ENCODE measurements around the gene SLC19A1.

Gene SLC19A1

DNA sequence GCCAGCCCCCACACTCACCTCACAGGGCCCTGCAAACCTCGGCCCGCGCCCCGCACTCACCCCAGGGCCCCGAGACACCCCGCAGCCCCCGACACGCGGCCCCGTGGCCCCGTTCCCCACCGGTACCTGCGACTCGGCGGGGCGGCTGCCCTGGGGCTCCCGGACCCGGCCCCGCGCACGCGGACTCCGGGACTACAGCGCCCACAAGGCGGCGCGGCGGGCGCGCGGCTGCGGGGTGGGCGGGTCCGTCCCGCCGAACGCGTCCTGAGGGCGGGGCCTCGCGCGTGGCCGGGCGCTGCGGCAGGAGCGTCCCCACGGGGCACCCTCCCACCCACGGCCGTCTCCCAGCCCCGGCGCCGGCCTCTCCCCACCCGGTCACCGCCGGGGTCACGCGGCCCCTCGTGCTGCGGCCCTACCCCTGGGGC, at the start of gene SLC19A1:
Gene SLC19A1 (minus strand): TSS at position 199 of the 425 bp plus-strand sequence. CDS start 4,481 bp downstream, outside the sequence.
- DNase-seq = peak; percentile 96

DNA sequence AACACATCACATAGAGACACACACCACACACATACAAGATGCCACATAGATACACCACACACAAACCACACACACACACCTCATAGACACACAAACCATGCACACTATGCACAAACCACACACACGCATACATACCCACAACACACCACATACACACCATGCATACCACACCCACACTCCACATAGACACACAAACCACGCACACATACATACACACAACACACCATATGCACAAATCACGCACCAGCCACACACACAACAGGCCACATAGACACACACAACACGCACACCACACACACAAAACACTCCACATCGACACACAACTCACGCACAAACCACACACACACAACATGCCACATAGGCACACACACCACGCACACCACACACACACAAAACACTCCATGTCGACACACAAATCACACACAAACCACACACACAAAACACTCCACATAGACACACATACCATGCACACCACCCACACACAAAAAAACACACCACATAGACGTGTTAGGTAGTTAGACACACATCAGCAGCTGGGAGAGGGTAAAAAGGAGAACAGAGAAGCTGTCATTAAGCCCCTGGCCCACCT, 49.5 kb upstream of the SLC19A1 start:
- DNase-seq = no peak

DNA sequence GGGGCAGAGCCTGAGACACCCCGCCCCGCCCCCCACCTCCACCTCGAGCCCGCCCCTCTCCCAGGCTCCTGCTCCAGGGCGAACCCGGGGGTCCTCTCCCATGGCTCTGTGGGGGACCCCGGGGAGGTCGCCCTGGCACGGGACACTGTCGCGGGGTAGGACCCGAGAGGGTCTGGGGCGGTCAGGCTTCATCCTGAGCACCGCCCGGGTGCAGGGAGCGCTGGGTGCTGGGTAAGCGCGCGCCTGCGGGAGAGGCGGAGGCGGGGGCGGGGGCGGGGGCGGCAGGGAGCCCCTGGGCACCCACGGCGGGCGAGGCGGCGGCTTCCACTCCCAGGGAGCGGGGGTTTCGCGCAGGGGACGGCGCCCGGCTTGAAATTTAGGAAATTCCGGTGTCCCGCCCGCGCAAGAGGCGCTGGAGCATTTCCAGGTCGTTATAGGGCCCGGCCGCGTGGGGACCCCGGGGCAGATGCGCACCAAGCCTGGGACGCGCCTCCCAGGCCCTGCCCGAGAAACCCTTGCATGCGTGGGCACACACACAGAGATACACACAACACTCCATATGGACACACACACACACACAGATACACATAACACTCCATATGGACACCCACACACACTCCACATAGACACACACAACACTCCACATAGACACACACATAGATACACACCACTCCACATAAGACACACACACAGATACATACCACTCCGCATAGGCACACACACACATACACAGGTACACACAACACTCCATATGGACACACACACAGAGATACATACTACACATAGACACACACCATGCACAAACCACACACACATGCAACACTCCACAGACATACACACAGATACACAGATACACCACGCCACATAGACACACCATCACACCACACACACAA, 48.7 kb upstream of the SLC19A1 start:
- DNase-seq = peak; percentile 33

DNA sequence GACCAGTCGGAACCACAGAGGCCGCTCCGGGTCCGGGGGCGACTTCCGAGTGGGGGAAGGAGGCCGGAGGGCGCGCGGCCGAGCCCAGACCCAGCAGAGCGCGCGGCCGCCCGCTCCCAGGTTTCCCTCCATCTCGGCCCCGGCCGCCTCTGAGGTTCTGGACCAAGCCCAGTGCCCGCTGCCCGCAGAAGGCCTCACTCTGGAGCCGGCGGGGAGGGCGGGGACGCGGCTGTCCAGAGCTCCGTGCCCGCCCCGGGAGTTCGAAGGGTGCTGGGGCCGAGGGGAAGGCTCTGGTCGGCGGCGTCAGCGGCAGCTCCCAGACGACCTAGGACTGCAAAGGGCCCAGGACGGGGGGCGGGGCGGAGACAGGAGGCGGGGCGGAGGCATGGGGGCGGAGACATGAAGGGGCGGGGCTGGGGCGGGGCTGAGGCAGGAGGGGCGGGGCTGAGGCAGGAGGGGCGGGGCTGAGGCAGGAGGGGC, 48.0 kb upstream of the SLC19A1 start:
- DNase-seq = peak; percentile 45

DNA sequence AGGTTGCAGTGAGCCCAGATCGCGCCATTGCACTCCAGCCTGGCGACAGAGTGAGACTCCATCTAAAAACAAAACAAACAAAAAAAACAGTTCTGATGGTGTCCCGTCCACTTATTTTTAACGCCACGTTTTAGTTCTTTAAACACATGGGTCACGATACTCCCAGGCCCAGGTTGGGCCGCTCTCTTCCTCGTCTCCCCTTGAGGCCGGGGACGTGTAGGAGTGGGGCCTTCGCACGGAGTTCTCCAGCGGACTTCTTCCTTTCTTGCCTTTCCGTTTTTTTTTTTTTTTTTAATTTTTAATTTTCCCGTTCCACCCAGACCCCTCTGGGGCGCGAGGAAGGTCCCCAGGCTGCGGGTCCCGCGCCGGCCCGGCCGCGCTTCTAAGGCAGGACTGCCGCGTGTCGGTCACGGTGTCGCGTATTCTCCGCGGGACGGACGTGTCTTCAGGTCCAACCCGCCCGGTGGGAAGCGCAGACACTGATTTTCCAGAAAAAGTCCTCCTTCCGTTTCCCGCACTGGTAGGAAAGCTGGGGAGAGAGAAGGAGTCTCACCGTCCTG, 47.5 kb upstream of the SLC19A1 start:
- no peak for DNase-seq

DNA sequence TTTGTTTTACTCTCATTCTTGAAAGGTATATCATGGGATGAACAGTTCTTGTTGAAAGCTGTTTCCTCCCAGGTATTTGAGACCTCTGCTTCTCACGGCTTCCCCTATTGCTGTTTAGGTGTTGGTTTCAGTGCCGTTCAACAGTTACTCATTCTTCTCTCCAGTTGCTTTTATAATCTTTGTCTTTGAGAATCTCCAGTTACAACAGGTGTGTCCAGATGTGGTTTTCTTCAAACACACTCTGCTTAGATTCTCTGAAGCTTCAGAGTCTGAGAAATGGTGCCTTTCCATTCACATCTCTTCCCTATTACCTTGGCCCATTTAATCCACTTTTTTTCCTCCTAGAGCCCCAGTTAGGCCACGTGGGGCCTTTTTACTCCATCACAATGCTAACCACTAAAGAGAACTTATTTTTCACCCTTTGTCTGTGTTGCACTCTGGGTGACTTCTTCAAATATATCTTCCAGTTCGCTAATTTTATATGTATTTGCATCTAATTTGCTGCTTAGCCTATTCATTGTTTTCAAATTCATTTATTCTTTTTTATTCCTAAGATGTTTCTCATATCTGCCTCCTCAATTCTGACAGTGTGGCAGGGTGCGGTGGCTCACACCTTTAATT, 46.7 kb upstream of the SLC19A1 start:
- no peak for DNase-seq

DNA sequence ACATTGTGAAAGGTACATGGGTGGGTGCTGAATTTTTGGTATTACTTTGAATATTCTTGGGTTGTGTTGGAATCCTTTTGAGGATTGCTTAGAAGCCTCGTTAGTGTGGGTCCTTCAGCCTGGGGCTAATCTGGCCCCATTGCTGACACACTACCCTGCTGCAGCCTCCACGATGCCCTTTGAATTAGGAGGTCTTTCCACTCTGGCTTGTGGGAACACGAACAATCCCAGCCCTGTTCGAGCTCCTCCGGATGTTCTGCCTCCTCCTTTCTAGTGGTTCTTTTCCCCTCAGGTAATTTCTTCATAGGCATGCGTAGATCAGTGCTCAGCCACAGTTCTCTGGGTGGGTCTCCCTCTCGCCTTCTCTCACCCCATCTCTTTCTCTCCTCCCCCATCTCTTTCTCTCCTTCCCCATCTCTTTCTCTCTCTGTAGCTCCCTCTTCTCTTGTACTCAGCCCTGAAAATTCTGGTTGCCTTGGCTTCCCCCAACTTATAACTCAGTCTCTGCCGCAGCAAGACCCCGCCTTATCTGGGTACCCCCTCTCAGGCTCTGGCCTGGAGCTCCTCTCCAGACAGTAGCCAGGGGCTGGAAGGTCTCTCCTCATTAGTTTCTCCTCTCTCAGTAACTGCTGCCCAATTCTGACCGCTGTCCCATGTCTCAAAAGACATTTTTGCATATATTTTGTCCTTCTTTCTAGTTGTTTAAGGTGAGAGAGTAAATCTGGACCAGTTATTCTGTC, 46.0 kb upstream of the SLC19A1 start:
- DNase-seq = no peak

DNA sequence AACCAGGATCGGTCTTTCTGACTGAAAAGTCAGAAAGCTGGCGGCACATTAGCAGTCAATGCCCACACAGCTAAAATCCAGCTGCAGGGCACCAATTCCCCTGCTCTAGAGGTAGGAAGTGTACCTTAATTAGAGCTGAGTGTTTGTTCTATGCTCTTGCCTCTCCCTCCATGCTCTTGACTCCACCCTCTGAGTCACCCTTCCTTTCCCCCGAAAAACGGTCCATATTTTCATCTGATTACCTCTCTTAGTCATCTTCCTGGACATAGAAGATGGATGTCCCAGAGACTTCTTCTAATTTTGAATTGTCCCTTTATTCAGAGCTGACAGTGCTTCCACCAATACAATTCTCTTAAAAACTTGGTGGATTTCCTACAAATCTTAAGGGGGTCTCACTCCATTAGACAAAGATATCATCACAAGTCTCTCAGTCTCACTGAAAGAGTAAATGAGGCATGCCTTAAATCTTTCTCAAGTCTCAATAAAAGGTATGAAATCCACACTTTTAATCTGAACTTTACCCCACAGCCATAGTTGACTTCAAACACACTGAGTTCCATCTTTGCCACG, 44.1 kb upstream of the SLC19A1 start:
- no peak for DNase-seq

DNA sequence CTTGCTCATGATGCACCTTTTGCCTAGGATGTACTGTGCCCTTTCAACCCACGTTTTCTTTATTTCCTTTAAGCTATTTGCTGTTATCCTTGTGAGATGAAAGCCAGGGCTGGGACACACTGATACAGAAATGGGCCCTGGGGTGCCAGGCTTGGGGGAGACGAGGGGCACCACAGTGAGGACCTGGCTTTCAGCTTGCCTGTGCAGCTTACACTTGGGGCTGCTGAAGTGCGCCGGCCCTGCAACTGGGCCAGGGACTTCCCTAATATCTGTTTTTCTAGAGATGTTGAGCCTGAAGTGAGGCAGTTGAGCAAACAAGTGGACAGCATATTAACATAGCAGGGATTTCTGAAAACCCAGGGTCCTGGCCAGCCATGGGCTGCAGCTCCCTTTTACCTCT, 42.5 kb upstream of the SLC19A1 start:
- no peak for DNase-seq

DNA sequence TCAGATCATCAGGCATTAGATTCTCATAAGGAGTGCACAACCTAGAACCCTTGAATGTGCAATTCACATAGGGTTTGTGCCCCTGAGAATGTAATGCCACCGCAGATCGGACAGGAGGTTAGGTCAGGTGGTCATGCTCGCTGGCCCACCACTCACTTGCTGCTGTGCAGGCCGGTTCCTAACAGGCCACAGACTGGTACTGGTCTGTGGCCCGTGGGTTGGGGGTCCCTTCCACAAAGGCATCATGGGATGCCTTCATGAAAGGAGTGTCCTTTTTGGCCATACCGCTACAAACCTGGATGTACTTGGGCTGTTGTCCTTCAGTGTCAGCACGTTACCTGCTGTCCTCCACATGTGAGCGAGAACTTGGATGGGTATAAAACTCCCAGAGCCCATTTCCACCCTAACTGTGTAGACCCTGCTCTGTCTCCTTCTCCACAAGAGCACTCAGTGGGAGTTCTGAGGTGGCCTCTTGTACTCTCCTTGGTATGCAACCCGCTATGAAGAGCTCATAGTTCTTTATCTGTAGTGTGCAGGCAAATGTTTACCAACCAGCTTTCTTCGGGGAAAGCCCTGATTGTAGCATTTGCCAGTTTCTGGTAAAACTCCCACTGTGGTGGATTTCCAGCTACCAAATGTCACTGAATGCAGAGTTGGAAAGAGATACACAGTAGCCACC, 41.7 kb upstream of the SLC19A1 start:
- DNase-seq = no peak

DNA sequence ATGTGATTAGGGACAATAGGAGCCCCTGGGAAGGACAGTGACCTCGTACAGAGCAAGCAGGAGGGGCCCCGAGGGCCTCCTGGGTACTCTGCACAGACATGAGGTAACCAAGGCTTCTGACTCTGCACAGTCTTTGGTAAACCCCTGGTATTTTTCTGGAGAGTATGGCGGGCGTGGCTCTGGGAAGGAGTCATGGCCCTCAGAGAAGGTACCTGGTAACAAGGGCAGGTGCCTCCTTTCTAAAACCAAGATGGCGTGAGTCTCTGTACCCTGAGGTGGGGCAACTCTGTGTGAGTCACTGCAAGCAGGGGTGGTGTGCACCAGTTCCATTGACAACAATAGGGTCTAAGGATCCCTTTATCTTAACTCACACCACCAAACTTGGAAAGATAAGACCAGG, 39.9 kb upstream of the SLC19A1 start:
- DNase-seq = no peak

DNA sequence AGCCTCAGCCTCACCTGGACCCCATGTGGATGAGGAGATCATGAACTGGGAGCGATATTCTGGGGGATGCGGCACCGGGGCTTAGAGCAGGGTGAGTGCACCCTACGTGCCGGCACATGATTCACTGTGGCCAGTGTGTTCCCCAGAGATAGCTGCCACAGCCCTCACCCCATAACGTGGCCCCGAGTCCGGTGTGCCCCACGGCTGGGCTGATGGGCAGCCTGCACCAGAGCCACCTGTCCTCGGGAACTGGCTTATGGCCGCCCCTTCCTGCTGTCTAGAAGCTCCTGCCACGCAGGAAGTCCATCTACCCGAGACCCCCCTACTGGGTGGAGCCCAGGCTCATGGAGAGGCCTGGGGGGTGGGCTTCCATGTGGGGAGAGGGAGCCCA, 39.1 kb upstream of the SLC19A1 start:
- no peak for DNase-seq

DNA sequence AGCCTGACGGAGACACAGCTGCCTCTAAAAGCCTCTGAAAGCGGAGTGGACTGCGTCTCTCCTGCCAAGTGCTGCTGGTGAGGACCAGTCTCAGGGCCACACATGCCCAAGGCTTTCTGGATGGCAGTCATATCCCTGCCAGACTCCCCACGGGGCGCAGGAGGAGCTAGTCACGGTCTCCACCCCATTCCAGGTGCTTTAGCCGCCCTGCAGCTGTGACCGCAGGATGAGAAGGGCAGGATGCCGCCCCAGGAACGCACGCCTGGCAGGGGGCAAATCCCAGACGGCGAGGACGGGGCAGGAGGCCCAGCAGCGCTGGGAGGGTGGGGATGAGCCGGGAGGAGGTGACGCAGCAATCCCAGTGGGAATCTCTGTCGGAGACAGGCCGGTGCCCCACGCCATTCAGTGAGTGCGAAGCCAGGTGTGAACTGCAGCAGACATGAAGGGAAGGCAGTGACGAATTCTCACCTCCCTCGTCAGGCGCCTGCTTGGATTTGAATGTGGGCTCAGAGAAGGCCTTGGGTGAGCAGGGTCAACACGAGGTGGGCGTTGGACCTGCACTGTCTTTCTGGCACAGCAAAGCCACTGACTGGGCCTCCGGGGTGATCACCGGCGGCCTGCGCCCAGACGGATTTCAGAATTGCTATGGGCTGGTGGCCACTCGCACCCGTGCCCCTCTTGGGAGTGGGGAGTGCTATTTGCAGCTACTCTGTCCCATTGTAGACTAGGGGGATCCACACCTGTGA, 38.5 kb upstream of the SLC19A1 start:
- no peak for DNase-seq

DNA sequence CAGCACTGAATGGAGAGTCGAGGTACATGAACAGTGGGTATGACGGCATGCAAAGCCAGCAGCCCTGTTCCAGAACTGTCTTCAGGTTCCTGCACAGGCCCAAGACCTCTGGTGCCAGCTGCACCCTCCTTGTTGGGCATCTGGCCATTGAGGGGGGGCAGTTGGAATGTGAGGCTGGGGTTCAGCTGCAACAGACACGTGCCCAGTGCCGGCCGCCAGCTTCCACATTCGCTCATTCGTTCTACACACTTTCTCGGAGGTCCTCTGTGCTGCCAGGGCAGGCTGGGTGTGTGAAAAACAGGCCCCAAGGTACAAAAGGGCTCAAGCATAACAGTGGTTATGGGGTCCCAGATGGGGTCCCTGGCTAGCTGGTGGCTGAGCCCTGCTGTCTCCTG, 37.9 kb upstream of the SLC19A1 start:
- no peak for DNase-seq

DNA sequence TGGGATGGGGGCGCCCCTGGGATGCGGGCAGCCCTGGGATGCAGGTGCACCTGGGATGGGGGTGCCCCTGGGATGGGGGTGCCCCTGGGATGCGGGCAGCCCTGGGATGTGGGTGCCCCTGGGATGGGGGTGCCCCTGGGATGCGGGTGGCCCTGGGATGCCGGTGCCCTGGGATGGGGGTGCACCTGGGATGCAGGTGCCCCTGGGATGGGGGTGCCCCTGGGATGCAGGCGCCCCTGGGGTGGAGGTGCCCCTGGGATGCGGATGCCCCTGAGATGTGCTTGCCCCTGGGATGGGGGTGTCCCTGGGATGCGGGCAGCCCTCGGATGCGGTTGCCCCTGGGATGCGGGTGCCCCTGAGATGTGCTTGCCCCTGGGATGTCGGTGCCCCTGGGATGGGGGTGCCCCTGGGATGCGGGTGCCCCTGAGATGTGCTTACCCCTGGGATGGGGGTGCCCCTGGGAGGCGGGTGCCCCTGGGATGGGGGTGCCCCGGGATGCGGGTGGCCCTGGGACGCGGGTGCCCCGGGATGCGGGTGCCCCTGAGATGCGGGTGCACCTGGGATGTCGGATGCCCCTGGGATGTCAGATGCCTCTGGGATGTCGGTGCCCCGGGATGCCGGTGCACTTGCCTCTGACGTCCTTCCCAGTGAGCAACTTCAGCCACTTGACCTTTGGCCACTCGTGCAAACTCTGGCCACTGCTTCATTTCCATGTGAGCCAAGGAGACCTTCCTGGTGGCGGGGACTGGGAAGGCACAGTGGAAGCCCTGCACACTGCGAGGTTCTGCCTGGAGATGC, 37.3 kb upstream of the SLC19A1 start:
- DNase-seq = no peak

DNA sequence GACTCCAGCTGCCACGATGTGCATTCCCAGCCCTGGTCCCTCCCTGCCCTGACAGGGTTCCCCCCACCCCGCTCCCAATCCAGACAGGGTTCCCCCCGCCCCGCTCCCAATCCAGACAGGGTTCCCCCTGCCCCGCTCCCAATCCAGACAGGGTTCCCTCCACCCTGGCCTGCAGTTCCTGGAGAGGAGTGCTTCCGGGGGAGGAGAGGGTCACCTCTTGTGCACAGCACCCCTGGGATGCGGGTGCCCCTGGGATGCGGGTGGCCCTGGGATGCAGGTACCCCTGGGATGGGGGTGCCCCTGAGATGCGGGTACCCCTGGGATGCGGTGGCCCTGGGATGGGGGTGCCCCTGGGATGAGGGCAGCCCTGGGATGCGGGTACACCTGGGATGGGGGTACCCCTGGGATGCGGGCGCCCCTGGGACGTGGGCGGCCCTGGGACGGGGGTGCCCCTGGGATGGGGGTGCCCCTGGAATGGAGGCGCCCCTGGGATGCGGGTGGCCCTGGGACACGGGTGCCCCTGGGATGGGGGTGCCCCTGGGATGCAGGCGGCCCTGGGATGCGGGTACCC, 36.7 kb upstream of the SLC19A1 start:
- DNase-seq = no peak

DNA sequence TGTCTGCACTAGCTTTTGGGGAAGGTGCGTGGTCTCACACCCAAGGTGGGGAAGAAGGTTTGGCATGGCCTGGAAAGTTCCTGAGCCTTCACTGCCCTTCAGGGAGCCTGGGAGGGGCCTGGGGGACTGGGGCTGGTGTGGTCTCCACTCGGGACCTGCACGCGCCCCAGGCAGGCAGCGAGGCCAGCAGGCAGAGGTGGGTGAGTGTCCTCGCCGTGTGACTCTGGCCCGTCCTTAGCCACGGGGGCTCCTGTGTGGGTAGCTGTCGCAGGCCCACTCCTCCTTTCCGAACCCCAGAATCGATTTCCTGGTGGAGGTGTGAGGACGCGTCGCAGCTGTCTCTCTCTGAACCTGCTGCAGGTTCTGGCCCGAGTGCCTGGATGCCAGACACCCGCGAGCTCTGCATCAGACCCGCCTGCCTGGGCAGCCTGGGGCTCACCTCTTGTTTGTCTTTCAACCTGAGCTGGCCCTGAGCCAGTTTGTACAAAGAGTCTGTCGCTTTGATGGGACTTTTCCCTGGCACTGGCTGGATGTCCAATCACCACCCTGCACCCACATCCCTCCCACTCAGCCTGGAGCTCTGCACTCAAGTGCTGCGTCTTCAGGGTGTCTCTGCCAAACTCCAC, 36.0 kb upstream of the SLC19A1 start:
- no peak for DNase-seq

DNA sequence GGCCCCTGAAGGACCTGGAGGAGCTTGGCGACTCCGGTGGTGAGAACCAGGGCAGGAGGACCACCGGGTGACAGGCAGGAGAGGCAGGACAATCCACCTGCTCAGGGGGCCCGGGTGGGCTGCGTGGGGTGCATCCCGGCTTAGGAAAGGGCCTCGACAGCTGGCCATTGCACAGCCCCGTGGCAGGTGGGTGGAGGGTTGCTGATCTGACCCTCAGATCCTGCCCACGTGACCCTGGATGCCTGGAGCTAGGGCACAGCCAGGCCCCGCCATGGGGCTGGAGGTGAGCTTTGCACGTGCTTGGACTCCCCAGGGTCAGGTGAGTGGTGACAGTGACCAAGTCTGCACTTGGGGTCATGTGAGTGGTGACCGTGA, 35.5 kb upstream of the SLC19A1 start:
- DNase-seq = no peak

Data from 8988T (cell line).